Spinal cord (tissue), 10 donors: ENCODE measurements around the gene CARD8. TPM values are rescaled to one million over a fixed set of nuclear protein-coding genes. Genes with fewer than 3 reads are reported as not detected.

Experiments
- DNase-seq, 6 donors: peaks; one replicate each; pipeline versions ENCODE4 v3.0.0 to v3.0.0-alpha.2; 2013 to 2015; ENCODE audit warnings: low spot score in 6 of 6, low read depth in 4 of 6
- H3K27ac ChIP-seq: one replicate; pipeline ENCODE4 v1.5.1; 2013; ENCODE audit warnings: low read depth, low read length, control low read depth
- H3K27me3 ChIP-seq: one replicate; pipeline ENCODE4 v1.6.1; 2013; ENCODE audit warnings: low read length; ENCODE audit not compliant: control insufficient read depth, insufficient read depth
- H3K36me3 ChIP-seq: one replicate; pipeline ENCODE4 v1.6.1; 2013; ENCODE audit warnings: low read length; ENCODE audit not compliant: control insufficient read depth, insufficient read depth
- H3K4me1 ChIP-seq: one replicate; pipeline ENCODE4 v1.6.1; 2013; ENCODE audit warnings: low read length; ENCODE audit not compliant: control insufficient read depth, insufficient read depth
- H3K4me3 ChIP-seq: one replicate; pipeline ENCODE4 v1.5.1; 2013; ENCODE audit warnings: low read depth, low read length, control low read depth
- H3K9me3 ChIP-seq: one replicate; pipeline ENCODE4 v1.6.1; 2013; ENCODE audit warnings: low read length; ENCODE audit not compliant: control insufficient read depth, insufficient read depth
- WGBS: methylation state at CpG from one replicate; pipeline ENCODE4 v1.1.5; 2013; ENCODE audit warnings: missing lambda C conversion rate; ENCODE audit not compliant: insufficient coverage; 5-methylcytosine and 5-hydroxymethylcytosine counted together
- long read RNA-seq, 4 donors: transcript quantifications; one replicate each; lab custom pipeline, GENCODE V29; 2026
- polyA plus RNA-seq, 2 donors: library from polyadenylated mRNA; unstranded; fragments of 120-200 nt; gene quantifications; one replicate each; pipeline ENCODE4 v1.2.1, GENCODE V29; 2013; ENCODE audit not compliant: insufficient read length in 2 of 2
- total RNA-seq, 2 donors: library from RNA; depleted of rRNA in 1 of 2; stranded (reverse); fragments of 120-200 nt in 1 of 2; fragments of >200 nt in 1 of 2; gene quantifications; one replicate each; pipeline versions ENCODE4 v1.2.3 to v1.2.4, GENCODE V29; 2013 to 2014
- donor health status: healthy.

The CARD8 gene
- 10 to 100 TPM; 35.8 to 48.4 TPM for total RNA-seq
- 10 to 100 TPM; 42.7 to 45.7 TPM for polyA plus RNA-seq
- long read RNA-seq, donor 1, partial matches to known transcripts, result 0 of 2 reads
- long read RNA-seq, donor 1, other reads (novel, unspliced or antisense), result 0 of 2 reads
- long read RNA-seq, donor 2, result 0 reads
- long read RNA-seq, donor 3, partial matches to known transcripts, result 0 of 1 reads
- long read RNA-seq, donor 3, other reads (novel, unspliced or antisense), result 0 of 1 reads
- long read RNA-seq, donor 4, partial matches to known transcripts, result 24 of 25 reads
- long read RNA-seq, donor 4, other reads (novel, unspliced or antisense), result 0 of 25 reads

- H3K36me3 ChIP-seq, result no peaks in the 10 kb centered on the region
- H3K27ac ChIP-seq, result peak within 1 kb of the TSS; percentile 98
- H3K9me3 ChIP-seq, result no peaks in the 10 kb centered on the region
- H3K27me3 ChIP-seq, result no peaks in the 10 kb centered on the region
- WGBS, result 0% methylated on average over 7 of the region's 15 CpGs
- peaks cover 14% of the 10 kb centered on the region for H3K4me1 ChIP-seq
- DNase-seq, result peak; percentile 78 to 97 (median 85)
- H3K4me3 ChIP-seq, result peak within 1 kb of the TSS; percentile 97
Observed at GRCh38 chr19:48255376-48256303, at the start of gene CARD8. CARD8 (minus strand) TSS chr19:48255912; CDS start chr19:48241020, 14,892 bp downstream.

DNA sequence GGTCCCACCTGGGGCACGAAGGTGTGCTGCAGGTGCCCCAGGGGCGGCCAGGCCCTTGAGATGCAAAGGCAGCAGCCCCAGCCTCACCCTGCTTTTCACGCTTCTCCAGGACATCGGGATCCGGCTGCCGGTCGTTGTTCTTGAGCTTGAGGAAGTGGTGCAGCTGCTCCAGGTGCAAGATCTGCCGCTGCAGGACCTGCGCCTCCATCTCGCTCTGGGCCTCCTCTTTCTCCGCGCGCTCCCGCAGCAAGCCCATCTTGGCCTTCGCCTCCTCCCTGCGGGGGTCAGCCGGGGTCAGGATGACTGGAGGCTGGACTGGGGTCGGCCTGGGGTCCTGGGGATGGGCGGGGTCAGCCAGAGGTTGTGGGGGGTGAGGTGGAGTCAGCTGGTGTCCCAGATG is 48.2 kb upstream of the CARD8 start:
- Histone ChIP-seq H3K27me3 (no peaks in the 10 kb centered on the region), H3K27ac (no peak overlapping the region), H3K9me3 (no peaks in the 10 kb centered on the region), H3K4me3 (no peak overlapping the region), H3K4me1 (peaks cover 7% of the 10 kb centered on the region), H3K36me3 (peaks cover 17% of the 10 kb centered on the region)
- no peak for DNase-seq
- 81% methylated on average over 11 of the region's 19 CpGs for WGBS

DNA sequence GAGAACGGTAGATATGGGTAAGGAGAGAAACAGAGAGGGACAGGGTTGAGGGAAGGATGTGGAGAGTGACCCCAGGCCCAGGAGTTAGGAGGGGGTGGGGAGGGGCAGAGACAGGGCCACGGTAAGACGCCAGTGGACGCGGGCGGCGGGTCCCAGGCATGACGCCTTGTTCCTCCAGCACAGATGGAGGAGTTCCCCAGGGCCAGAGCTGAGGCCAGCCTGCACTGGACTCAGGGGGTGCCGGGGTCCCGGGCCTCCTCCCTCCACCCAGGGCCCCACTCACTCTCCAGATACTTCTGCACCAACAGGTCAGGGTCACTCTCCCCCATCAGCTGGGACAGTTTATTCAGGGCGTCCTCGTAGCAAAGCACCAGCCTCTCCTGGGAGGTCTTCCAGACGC is 47.7 kb upstream of the CARD8 start:
- H3K36me3 ChIP-seq, result peaks cover 16% of the 10 kb centered on the region
- no peaks in the 10 kb centered on the region for H3K27me3 ChIP-seq
- no peak overlapping the region for H3K27ac ChIP-seq
- DNase-seq, result no peak
- H3K9me3 ChIP-seq, result no peaks in the 10 kb centered on the region
- 77% methylated on average over 6 of the region's 13 CpGs for WGBS
- H3K4me3 ChIP-seq, result no peak overlapping the region
- peaks cover 2% of the 10 kb centered on the region for H3K4me1 ChIP-seq

DNA sequence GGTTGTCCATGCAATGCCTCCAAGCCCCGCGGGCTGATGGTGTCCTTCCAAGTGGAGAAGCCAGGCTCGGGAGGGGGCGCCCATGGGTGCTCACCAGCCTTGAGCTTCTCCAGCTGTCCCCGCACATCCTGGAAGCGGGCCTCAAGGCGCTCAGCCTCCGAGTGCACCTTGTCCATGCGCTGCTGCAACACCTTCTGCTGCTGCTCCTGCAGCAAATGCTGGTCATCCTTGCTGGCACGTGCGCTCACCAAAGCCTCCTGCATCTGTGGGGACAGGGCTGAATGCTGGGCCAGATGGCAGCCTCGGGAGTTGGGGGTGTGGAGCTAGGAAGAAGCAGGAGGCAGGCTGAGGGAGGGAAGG is 46.9 kb upstream of the CARD8 start:
- H3K4me3 ChIP-seq, result no peak overlapping the region
- peaks cover 24% of the 10 kb centered on the region for H3K36me3 ChIP-seq
- no peak overlapping the region for H3K27ac ChIP-seq
- H3K9me3 ChIP-seq, result no peaks in the 10 kb centered on the region
- WGBS, result 91% methylated on average over 12 of the region's 12 CpGs
- H3K27me3 ChIP-seq, result no peaks in the 10 kb centered on the region
- no peak for DNase-seq
- H3K4me1 ChIP-seq, result no peaks in the 10 kb centered on the region

DNA sequence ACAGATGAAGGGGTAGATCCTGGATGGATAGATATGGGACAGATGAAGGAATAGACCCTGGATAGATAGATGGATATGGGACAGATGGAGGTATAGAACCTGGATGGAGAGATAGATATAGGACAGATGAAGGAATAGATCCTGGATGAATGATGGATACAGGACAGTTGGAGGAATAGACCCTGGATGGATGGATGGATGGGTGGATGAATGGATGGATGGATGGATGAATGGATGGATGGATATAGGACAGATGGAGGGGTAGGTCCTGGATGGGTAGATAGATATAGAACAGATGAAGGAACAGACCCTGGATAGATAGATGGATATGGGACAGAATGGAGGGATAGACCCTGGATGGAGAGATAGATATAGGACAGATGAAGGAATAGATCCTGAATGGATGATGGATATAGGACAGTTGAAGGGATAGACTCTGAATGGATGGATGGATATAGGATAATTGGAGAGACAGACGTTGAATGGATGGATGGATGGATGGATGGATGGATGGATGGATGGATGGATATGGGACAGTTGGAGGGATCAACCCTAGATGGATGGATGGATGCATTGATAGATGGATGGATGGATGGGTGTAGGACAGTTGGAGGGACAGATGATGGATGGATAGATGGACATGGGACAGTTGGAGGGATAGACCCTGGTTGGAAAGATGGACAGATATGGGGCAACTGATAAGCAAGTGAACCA is 46.3 kb upstream of the CARD8 start:
- Histone ChIP-seq H3K4me1 (no peaks in the 10 kb centered on the region), H3K36me3 (peaks cover 29% of the 10 kb centered on the region), H3K4me3 (no peak overlapping the region), H3K27ac (no peak overlapping the region), H3K27me3 (no peaks in the 10 kb centered on the region), H3K9me3 (no peaks in the 10 kb centered on the region)
- 90% methylated on average over 1 of the region's 1 CpG for WGBS
- DNase-seq, result no peak

DNA sequence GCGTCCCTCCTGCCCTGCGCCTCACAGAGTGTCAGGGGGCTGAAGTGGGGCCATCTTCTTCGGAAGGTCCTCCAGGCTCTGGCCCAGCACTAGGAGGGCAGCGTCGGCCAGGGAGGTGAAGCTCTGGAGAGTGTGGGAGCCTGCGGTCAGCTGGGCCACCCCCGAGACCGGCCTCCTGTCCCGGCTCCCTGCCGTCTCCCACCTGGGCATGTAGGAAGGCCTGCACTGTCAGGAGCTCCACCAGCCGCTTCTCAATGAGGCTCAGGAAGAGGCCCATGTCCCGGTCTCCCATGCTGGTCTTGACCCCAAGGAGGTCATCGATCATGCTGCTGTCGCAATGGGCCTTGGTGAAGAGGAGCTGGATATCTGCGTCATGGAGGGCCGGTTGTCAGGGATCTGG is 42.3 kb upstream of the CARD8 start:
- no peak overlapping the region for H3K4me3 ChIP-seq
- H3K4me1 ChIP-seq, result no peaks in the 10 kb centered on the region
- DNase-seq, result no peak
- H3K9me3 ChIP-seq, result no peaks in the 10 kb centered on the region
- WGBS, result 92% methylated on average over 16 of the region's 16 CpGs
- H3K36me3 ChIP-seq, result peaks cover 24% of the 10 kb centered on the region
- H3K27me3 ChIP-seq, result no peaks in the 10 kb centered on the region
- no peak overlapping the region for H3K27ac ChIP-seq

GRCh38 chr19:48296963-48297734 is 41.4 kb upstream of the CARD8 start:
- Histone ChIP-seq H3K9me3 (no peaks in the 10 kb centered on the region), H3K36me3 (peaks cover 19% of the 10 kb centered on the region), H3K4me3 (no peak overlapping the region), H3K4me1 (no peaks in the 10 kb centered on the region), H3K27me3 (no peaks in the 10 kb centered on the region), H3K27ac (no peak overlapping the region)
- WGBS, result 89% methylated on average over 39 of the region's 42 CpGs
- DNase-seq, result no peak

- 60% methylated on average over 7 of the region's 10 CpGs for WGBS
- peaks cover 13% of the 10 kb centered on the region for H3K4me1 ChIP-seq
- DNase-seq, result no peak
- no peaks in the 10 kb centered on the region for H3K9me3 ChIP-seq
- no peak overlapping the region for H3K27ac ChIP-seq
- H3K4me3 ChIP-seq, result no peak overlapping the region
- peaks cover 19% of the 10 kb centered on the region for H3K36me3 ChIP-seq
- H3K27me3 ChIP-seq, result no peaks in the 10 kb centered on the region
Observed at GRCh38 chr19:48295458-48295857, 39.7 kb upstream of the CARD8 start.

DNA sequence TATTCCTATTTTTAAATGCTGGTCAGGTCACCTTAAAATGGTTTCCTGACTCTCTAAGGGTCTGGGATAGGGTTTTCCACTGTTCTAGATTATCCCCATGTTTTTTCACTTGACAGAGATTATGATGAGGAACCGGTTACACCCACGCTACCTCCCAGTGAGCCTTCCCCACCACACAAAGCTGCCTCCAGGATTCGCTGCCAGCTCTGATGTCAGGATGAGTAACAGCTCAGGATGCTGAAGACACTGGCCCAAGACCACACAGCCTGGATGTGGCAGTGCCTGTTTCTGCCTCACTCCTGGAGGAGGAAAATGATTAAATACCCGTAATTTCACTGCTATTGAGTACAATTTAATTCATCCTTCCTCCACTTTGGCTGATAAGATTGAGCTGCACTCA is 37.1 kb upstream of the CARD8 start:
- WGBS, result 80% methylated on average over 1 of the region's 4 CpGs
- H3K4me3 ChIP-seq, result no peak overlapping the region
- no peak overlapping the region for H3K27ac ChIP-seq
- H3K27me3 ChIP-seq, result no peaks in the 10 kb centered on the region
- peaks cover 11% of the 10 kb centered on the region for H3K36me3 ChIP-seq
- H3K4me1 ChIP-seq, result peaks cover 17% of the 10 kb centered on the region
- H3K9me3 ChIP-seq, result no peaks in the 10 kb centered on the region
- DNase-seq, result no peak
